H1 (cell line): ENCODE results near the gene ANKRD11. TPM values are rescaled to one million over a fixed set of nuclear protein-coding genes. Genes with fewer than 3 reads are reported as not detected.

Experiments used
- CTCF ChIA-PET: fragments of 300-600 bp; sonication (Branson Sonifier 250); formaldehyde crosslinking; loops from one replicate; lab custom pipeline; 2021; ENCODE audit not compliant: partially characterized antibody; lab: Charles Lee
- POLR2A ChIA-PET: fragments of 300-600 bp; sonication (Branson Sonifier 250); formaldehyde crosslinking; loops from one replicate; lab custom pipeline; 2021; ENCODE audit warnings: inconsistent platforms; ENCODE audit not compliant: partially characterized antibody; lab: Charles Lee
- DNase-seq, 2 experiments: peaks; one replicate each; pipeline versions ENCODE4 v3.0.0 to v3.0.0-alpha.2; 2010 to 2022; ENCODE audit warnings: low spot score in 2 of 2, low read depth in 1 of 2, mixed read lengths in 1 of 2
- FAIRE-seq: peaks from 2 replicates; lab custom pipeline; 2011; peaks lifted over from hg19 to GRCh38; lab: Jason Lieb, UNC
- H2AFZ ChIP-seq: 2 replicates; pipeline ENCODE4 v1.8.1; 2012; ENCODE audit warnings: low read length, inconsistent platforms
- H2AK5ac ChIP-seq: 2 replicates; pipeline ENCODE4 v1.6.1; 2013; ENCODE audit warnings: low read depth, low read length
- H2BK120ac ChIP-seq: replicated peaks from 2 replicates; pipeline ENCODE3; 2013; ENCODE audit warnings: low read depth, low read length, inconsistent platforms
- H2BK12ac ChIP-seq: 2 replicates; pipeline ENCODE4 v1.6.1; 2013; ENCODE audit warnings: low read depth, low read length
- H2BK15ac ChIP-seq: 2 replicates; pipeline ENCODE4 v1.6.1; 2013; ENCODE audit warnings: low read length
- H2BK20ac ChIP-seq: 2 replicates; pipeline ENCODE4 v1.6.1; 2013; ENCODE audit warnings: low read length
- H2BK5ac ChIP-seq: 2 replicates; pipeline ENCODE4 v1.6.1; 2013; ENCODE audit warnings: low read depth, low read length
- H3K14ac ChIP-seq: 2 replicates; pipeline ENCODE4 v1.6.1; 2013; ENCODE audit warnings: inconsistent platforms; ENCODE audit not compliant: insufficient read length
- H3K18ac ChIP-seq: 2 replicates; pipeline ENCODE4 v1.6.1; 2013; ENCODE audit warnings: low read length; ENCODE audit errors: extremely low read depth
- H3K23ac ChIP-seq: 2 replicates; pipeline ENCODE4 v1.6.1; 2013; ENCODE audit warnings: inconsistent platforms; ENCODE audit not compliant: insufficient read length
- H3K23me2 ChIP-seq: 2 replicates; pipeline ENCODE4 v1.6.1; 2013; ENCODE audit warnings: low read depth, low read length
- H3K27ac ChIP-seq: 2 replicates; pipeline ENCODE4 v1.6.1; 2011; ENCODE audit warnings: low read depth, low read length, inconsistent platforms
- H3K27me3 ChIP-seq, 4 experiments: replicated peaks in 1 of 4; 1 replicate in 1 of 4; 2 replicates in 3 of 4; pipeline versions ENCODE4 v1.6.1 to v1.8.1; 2011 to 2013; ENCODE audit warnings: low read length in 3 of 4, mild to moderate bottlenecking in 3 of 4, inconsistent platforms in 2 of 4, mixed read lengths in 2 of 4, moderate library complexity in 1 of 4; ENCODE audit not compliant: control insufficient read depth in 3 of 4, insufficient read depth in 3 of 4; ENCODE audit errors: extremely low read depth in 1 of 4
- H3K36me3 ChIP-seq, 4 experiments: 2 replicates each; pipeline versions ENCODE4 v1.6.1 to v1.8.1; 2011 to 2013; ENCODE audit warnings: mild to moderate bottlenecking in 4 of 4, low read length in 3 of 4, moderate library complexity in 2 of 4, control low read depth in 1 of 4, inconsistent platforms in 1 of 4; ENCODE audit not compliant: insufficient read depth in 4 of 4, control insufficient read depth in 2 of 4
- H3K4ac ChIP-seq: replicated peaks from 2 replicates; pipeline ENCODE3; 2013; ENCODE audit warnings: low read length, low read depth, mixed read lengths, inconsistent platforms; ENCODE audit not compliant: insufficient read length
- H3K4me1 ChIP-seq, 4 experiments: replicated peaks in 1 of 4; 1 replicate in 1 of 4; 2 replicates in 3 of 4; pipeline versions ENCODE4 v1.6.1 to v1.8.1; 2011 to 2013; ENCODE audit warnings: low read length in 3 of 4, inconsistent platforms in 2 of 4, mixed read lengths in 1 of 4; ENCODE audit not compliant: insufficient read depth in 4 of 4, control insufficient read depth in 3 of 4
- H3K4me2 ChIP-seq, 2 experiments: 2 replicates each; pipeline versions ENCODE4 v1.6.1 to v1.8.1; 2011 to 2013; ENCODE audit warnings: low read depth in 2 of 2, low read length in 2 of 2, control low read depth in 1 of 2, inconsistent platforms in 1 of 2, mild to moderate bottlenecking in 1 of 2; ENCODE audit not compliant: insufficient read depth in 1 of 2
- H3K4me3 ChIP-seq, 4 experiments: fragments of 200-600, 300-600 bp in 1 of 4; sonication (generic), shearing (Covaris generic), sonication (Bioruptor Twin) in 1 of 4; 2 replicates each; pipeline versions ENCODE4 v1.5.1 to v1.8.1; 2011 to 2016; ENCODE audit warnings: low read length in 4 of 4, low read depth in 3 of 4, control low read depth in 2 of 4, inconsistent platforms in 2 of 4, mild to moderate bottlenecking in 2 of 4, mixed read lengths in 1 of 4, moderate library complexity in 1 of 4; ENCODE audit not compliant: insufficient read depth in 2 of 4; ENCODE audit errors: extremely low read depth in 1 of 4
- H3K56ac ChIP-seq: replicated peaks from 2 replicates; pipeline ENCODE3; 2013; ENCODE audit warnings: low read depth, mild to moderate bottlenecking, mixed read lengths, low read length, inconsistent platforms; ENCODE audit not compliant: insufficient read length
- H3K79me1 ChIP-seq: 2 replicates; pipeline ENCODE4 v1.6.1; 2013; ENCODE audit warnings: low read depth, low read length, control low read depth
- H3K79me2 ChIP-seq, 2 experiments: 2 replicates each; pipeline versions ENCODE4 v1.6.1 to v1.8.1; 2012 to 2013; ENCODE audit warnings: low read length in 2 of 2, mild to moderate bottlenecking in 2 of 2, inconsistent platforms in 1 of 2; ENCODE audit not compliant: insufficient read depth in 2 of 2, control insufficient read depth in 1 of 2
- H3K9ac ChIP-seq, 4 experiments: replicated peaks in 1 of 4; 1 replicate in 1 of 4; 2 replicates in 3 of 4; pipeline versions ENCODE4 v1.6.1 to v1.8.1; 2011 to 2013; ENCODE audit warnings: low read depth in 3 of 4, low read length in 3 of 4, control low read depth in 2 of 4, mild to moderate bottlenecking in 2 of 4, moderate library complexity in 2 of 4, inconsistent platforms in 1 of 4; ENCODE audit errors: extremely low read depth in 1 of 4
- H3K9me3 ChIP-seq, 2 experiments: 2 replicates each; pipeline versions ENCODE4 v1.6.1 to v1.8.1; 2012 to 2013; ENCODE audit warnings: mild to moderate bottlenecking in 2 of 2, moderate library complexity in 2 of 2, control low read depth in 1 of 2, inconsistent platforms in 1 of 2, low read depth in 1 of 2, low read length in 1 of 2, mixed read lengths in 1 of 2; ENCODE audit not compliant: insufficient read depth in 2 of 2
- H4K20me1 ChIP-seq, 2 experiments: replicated peaks in 1 of 2; 2 replicates each; pipeline versions ENCODE3 to v1.8.1; 2011 to 2013; ENCODE audit warnings: inconsistent platforms in 2 of 2, low read length in 2 of 2, mild to moderate bottlenecking in 1 of 2; ENCODE audit not compliant: insufficient read depth in 2 of 2, control insufficient read depth in 1 of 2
- H4K5ac ChIP-seq: 2 replicates; pipeline ENCODE4 v1.6.1; 2013; ENCODE audit warnings: low read length, low read depth, mixed read lengths, inconsistent platforms; ENCODE audit not compliant: insufficient read length
- H4K8ac ChIP-seq: 2 replicates; pipeline ENCODE4 v1.8.0; 2013; ENCODE audit warnings: mild to moderate bottlenecking, moderate library complexity, low read length, inconsistent platforms; ENCODE audit not compliant: insufficient read depth; ENCODE audit errors: extremely low read depth
- H4K91ac ChIP-seq: replicated peaks from 2 replicates; pipeline ENCODE3; 2013; ENCODE audit warnings: low read length, mixed read lengths, inconsistent platforms; ENCODE audit not compliant: insufficient read length
- ASH2L ChIP-seq: fragments of 200-600, 300-600 bp; sonication (generic); IDR thresholded peaks from one replicate; pipeline ENCODE4 v1.7.1; 2017; ENCODE audit warnings: low read length
- BCL11A ChIP-seq, 2 experiments: IDR thresholded peaks; one replicate each; pipeline ENCODE4 v1.6.1; 2011; ENCODE audit warnings: low read depth in 2 of 2, low read length in 2 of 2, mild to moderate bottlenecking in 2 of 2
- CHD2 ChIP-seq: IDR thresholded peaks from 2 replicates; pipeline ENCODE4 v1.6.1; 2012; ENCODE audit warnings: low read length, improper control_type of control experiment
- CREB1 ChIP-seq: IDR thresholded peaks from 2 replicates; pipeline ENCODE4 v1.6.1; 2012; ENCODE audit warnings: inconsistent platforms
- CTBP2 ChIP-seq: IDR thresholded peaks from 2 replicates; pipeline ENCODE4 v1.7.0; 2011; ENCODE audit warnings: borderline replicate concordance, mild to moderate bottlenecking, moderate library complexity, mixed read lengths, low read length; ENCODE audit not compliant: insufficient read depth, insufficient read length
- EGR1 ChIP-seq: IDR thresholded peaks from 2 replicates; pipeline ENCODE4 v1.6.1; 2011; ENCODE audit warnings: low read depth, low read length, borderline replicate concordance
- EP300 ChIP-seq, 2 experiments: IDR thresholded peaks; 1 replicate in 1 of 2; 2 replicates in 1 of 2; pipeline ENCODE4 v1.6.1; 2011 to 2012; ENCODE audit warnings: low read depth in 2 of 2, low read length in 2 of 2, mild to moderate bottlenecking in 2 of 2, borderline replicate concordance in 1 of 2, inconsistent platforms in 1 of 2, moderate library complexity in 1 of 2
- JUN ChIP-seq: IDR thresholded peaks from 2 replicates; pipeline ENCODE4 v1.6.1; 2011; ENCODE audit warnings: low read depth, mild to moderate bottlenecking, improper control_type of control experiment, low read length
- NANOG ChIP-seq: IDR thresholded peaks from 2 replicates; pipeline ENCODE4 v1.6.1; 2011; ENCODE audit warnings: low read length, low read depth, mild to moderate bottlenecking, inconsistent platforms; ENCODE audit not compliant: insufficient read depth, poor library complexity, severe bottlenecking
- NRF1 ChIP-seq: IDR thresholded peaks from 2 replicates; pipeline ENCODE4 v1.6.1; 2011; ENCODE audit warnings: mild to moderate bottlenecking, low read depth, low read length, improper control_type of control experiment
- RFX5 ChIP-seq: IDR thresholded peaks from 2 replicates; pipeline ENCODE4 v1.6.1; 2011; ENCODE audit warnings: low read depth, low read length, improper control_type of control experiment, borderline replicate concordance
- SP2 ChIP-seq: IDR thresholded peaks from 2 replicates; pipeline ENCODE4 v1.6.1; 2012; ENCODE audit warnings: mild to moderate bottlenecking, low read length, inconsistent platforms
- ZNF274 ChIP-seq: IDR thresholded peaks from 2 replicates; pipeline ENCODE4 v1.7.0; 2012; ENCODE audit warnings: low read length, borderline replicate concordance; ENCODE audit errors: extremely low read depth
- WGBS, 2 experiments: shearing (Covaris generic) in 1 of 2; methylation state at CpG; one replicate each; pipeline versions ENCODE4 v1.1.6 to v1.1.7; 2013 to 2015; ENCODE audit warnings: low lambda C conversion rate in 2 of 2, mixed read lengths in 2 of 2, inconsistent platforms in 1 of 2, low coverage in 1 of 2, missing lambda C conversion rate in 1 of 2; ENCODE audit not compliant: insufficient replicate concordance in 2 of 2, insufficient coverage in 1 of 2, insufficient read length in 1 of 2; ENCODE audit errors: extremely low coverage in 1 of 2, missing lambda C conversion rate in 1 of 2; 5-methylcytosine and 5-hydroxymethylcytosine counted together
- polyA plus RNA-seq, 7 experiments: library from polyadenylated mRNA; depleted of rRNA in 3 of 7; stranded (reverse) in 5 of 7; unstranded in 2 of 7; fragments of >200 nt in 5 of 7; fragments of 200-250 nt in 2 of 7; gene quantifications; 1 replicate in 5 of 7; 2 replicates in 1 of 7; 4 replicates in 1 of 7; pipeline versions ENCODE4 v1.2.1 to v1.2.3, GENCODE V29; 2011 to 2013; ENCODE audit warnings: missing spikeins in 2 of 7, mixed read lengths in 2 of 7
- total RNA-seq: library from RNA; stranded (reverse); fragmentation: NEBNext Ultra II Directional; extraction: Animal tissue kit (Norgen Biotek cat#: 25700); gene quantifications from 2 replicates; pipeline ENCODE4 v1.2.1, GENCODE V29; 2021

The ANKRD11 gene
- total and polyA plus RNA-seq, 2 of the 8 experiments (the other 6 are each of a cell fraction or from before 2014, with no cell fraction given): 46.5 to 142 TPM

DNA sequence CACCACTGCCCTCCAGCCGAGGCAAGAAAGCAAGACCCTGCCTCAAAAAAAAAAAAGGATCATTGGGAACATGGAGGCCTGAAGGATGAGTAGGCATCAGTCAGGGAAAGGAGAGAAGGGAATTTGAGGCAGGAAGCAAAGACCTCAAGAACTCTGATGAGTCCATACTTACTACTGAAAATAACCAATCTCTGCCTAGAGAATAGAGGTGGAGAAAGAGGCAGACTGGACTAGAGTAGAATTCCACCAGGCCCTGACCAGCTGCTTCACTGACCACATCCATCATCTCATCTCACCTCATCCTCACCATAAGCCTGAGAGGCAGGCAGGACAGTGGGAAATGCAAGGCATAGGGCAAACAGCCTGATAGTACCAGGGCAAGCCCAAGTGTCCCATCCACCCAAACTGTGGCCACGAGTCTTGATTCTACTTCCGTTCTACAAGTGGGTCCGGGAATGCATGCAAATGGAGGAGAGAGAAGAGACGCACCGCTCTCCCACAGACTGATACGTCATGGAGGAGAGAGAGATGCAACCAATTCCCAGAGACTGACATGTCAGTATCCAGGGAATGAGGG lies 17.1 kb downstream of the ANKRD11 start:
- Histone ChIP-seq H3K79me2 (peaks cover 80 to 100% of the 10 kb centered on the region in 2 experiments), H4K5ac (no peak overlapping the region), H3K14ac (no peak overlapping the region), H2AK5ac (no peak overlapping the region), H2BK12ac (no peak overlapping the region), H2AFZ (no peak overlapping the region), H3K4ac (no peak overlapping the region), H3K27me3 (no peaks in the 10 kb centered on the region), H3K79me1 (peaks cover 19% of the 10 kb centered on the region), H3K36me3 (no peaks in the 10 kb centered on the region; a peak in 1 of 8 replicates), H3K4me3 (no peak overlapping the region), H4K91ac (no peak overlapping the region), H3K9ac (no peak overlapping the region), H2BK120ac (no peak overlapping the region), H4K20me1 (peaks cover 49 to 55% of the 10 kb centered on the region in 2 experiments), H4K8ac (no peak overlapping the region), H3K9me3 (no peaks in the 10 kb centered on the region), H3K18ac (no peak overlapping the region), H3K4me1 (peaks cover 3 to 19% (median 9%) of the 10 kb centered on the region in 4 experiments), H3K23me2 (no peaks in the 10 kb centered on the region; the same call in 1 of the 2 replicates), H2BK5ac (no peak overlapping the region; the same call in 1 of the 2 replicates), H3K56ac (no peak overlapping the region), H2BK15ac (no peak overlapping the region), H3K27ac (no peak overlapping the region), H3K4me2 (no peak overlapping the region), H3K23ac (no peak overlapping the region), H2BK20ac (no peak overlapping the region)
- POLR2A ChIA-PET: interaction anchor here (0.6 to 4.7 kb wide), 5 partner anchors 10 to 170 kb away, joined by 3 to 26 read pairs (median 6); no protein-coding TSS in a partner anchor
- WGBS, 2 experiments: 92% methylated on average over 7 of the region's 7 CpGs; no CpG with 5 or more reads in 1 of the 2 experiments
- CTCF ChIA-PET: interaction anchor here (0.7 to 1.8 kb wide), 5 partner anchors 9 to 94 kb away, joined by 3 to 7 read pairs (median 3); no protein-coding TSS in a partner anchor
- no peak for FAIRE-seq
- DNase-seq: no peak
- no peak for TF ChIP-seq CHD2
- TF ChIP-seq JUN: no peak
- TF ChIP-seq BCL11A (IDR thresholded peaks at IDR 0.05; ENCODE audit: low read depth in 2 of 2, low read length in 2 of 2): no peak
- no peak for TF ChIP-seq RFX5
- TF ChIP-seq CREB1: no peak
- no peak for TF ChIP-seq EP300 (IDR thresholded peaks at IDR 0.05; ENCODE audit: borderline replicate concordance in 1 of 2, low read depth in 2 of 2, low read length in 2 of 2)
- no peak for TF ChIP-seq SP2
- TF ChIP-seq ZNF274: no peak
- TF ChIP-seq ASH2L: no peak
- no peak for TF ChIP-seq CTBP2
- no peak for TF ChIP-seq NRF1
- TF ChIP-seq NANOG: no peak
- no peak for TF ChIP-seq EGR1
